GM21529 (cell line): ENCODE results near the gene TRAPPC3L.

ENCODE experiments used
- ATAC-seq: cut with Tn5 transposase; IDR thresholded peaks from one replicate; pipeline ENCODE4 v1.9.1; 2021; ENCODE audit not compliant: unreplicated experiment

Gene TRAPPC3L

DNA sequence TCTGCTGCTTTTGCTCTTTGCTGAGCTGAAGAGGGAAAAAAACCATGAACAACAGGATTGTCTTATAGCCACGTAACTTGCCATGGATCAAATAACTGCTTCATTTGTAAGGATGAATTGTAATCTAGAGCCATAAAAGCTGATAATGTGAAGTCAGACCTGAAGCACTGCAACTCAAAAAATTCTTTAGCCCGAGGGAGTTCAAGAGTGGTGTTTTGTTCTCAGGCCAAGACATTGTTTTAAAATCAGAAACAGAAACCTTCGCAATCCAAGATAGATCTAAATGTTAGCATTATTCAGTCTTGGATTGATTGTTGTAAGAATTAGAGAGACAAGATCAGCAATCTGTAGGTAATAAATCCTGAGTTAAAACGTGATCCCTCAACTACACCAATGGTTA, at the start of gene TRAPPC3L:
TRAPPC3L (minus strand) TSS at position 34 of the 400 bp plus-strand sequence. CDS start 170 bp downstream, outside the sequence.
- ATAC-seq: no peak

DNA sequence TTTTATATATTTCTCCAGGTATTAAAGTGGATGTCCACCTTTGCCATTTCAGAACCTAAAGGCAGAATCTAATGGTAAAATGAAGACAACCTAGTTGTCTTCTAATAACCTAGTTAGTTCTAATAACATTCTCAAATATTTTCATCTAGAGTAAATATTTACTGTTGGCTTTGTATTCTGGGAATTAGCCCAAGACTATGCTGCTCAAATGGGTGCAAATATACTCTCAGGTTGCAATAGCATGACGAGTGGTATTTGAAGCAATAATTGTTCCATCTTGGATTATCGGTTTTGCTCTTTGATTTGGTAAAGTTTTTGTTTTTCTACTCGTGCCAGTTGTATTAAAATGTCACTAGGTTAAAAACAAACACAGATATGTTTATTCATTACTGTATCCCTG, 49.8 kb upstream of the TRAPPC3L start:
- no peak for ATAC-seq

DNA sequence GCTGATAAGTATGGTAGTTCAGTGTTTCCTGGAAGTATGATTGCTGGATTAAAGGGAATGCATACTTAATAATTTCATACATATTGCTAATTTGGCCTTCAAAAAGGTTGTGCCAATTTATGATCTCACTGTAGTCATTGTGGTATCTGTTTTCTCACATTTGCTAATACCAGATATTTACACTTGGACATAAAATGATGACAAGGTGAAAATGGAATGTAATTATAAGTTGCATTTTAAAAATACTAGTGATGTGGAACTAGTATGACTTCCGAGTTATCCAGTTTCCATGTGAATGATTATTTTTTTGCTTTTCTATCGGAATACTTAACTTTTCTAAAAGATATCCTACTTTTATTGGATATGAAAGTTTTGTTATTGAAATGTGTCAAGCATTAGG, 41.3 kb upstream of the TRAPPC3L start:
- no peak for ATAC-seq

DNA sequence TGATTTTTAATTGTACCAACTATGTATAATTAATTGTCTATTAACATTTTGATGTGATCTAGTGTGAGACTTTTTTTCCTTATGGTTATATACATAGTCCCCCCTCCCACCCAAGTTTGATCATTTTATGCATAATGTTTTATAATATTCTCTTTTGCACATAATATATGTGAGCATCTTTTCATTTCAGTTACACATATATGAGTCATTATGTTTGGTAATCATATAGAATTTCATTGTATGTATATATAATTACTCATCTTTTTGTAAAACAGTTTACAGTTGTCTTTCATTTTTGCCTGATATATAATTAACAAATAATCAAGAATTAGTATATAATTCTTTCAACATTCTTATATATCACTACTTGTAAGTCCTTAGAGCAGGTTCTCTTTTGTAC, 40.8 kb upstream of the TRAPPC3L start:
- ATAC-seq: no peak

DNA sequence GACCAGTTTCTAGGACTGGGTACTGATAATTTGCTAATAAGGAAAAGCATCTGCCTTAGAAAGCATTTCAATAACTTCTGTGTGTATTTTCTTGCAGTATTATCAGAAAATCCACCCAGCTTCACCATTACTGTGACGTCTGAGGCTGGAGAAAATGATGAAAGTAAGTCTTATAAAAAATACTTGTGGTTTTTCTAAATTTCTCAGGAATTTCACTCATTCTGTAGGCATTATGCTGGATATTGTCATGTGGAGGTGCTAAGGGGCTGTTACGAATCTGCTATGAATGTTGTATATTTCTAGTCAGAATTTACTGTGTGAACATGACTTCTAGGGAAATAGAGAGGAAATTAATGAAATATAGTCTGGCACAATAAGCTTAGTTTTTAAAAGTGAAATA, 34.7 kb upstream of the TRAPPC3L start:
- no peak for ATAC-seq

DNA sequence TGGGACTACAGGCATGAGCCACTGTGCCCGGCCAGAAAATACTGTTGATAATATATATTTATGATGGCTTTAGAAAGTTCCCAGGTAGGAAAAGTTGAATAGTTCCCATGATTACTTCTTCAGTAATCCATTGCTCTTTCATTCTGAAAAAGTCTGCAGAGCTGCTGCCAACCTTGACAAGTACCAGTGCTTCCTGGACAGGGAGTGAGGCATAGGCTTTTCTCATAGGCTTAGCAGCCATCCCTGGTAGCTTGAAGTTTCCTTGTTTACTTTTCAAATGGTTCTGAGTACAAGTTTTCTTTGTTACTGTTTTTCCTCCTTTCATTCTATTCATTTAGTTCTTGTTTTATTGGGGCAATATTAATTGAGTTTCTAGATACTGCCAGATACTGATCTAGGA, 33.7 kb upstream of the TRAPPC3L start:
- ATAC-seq: no peak

DNA sequence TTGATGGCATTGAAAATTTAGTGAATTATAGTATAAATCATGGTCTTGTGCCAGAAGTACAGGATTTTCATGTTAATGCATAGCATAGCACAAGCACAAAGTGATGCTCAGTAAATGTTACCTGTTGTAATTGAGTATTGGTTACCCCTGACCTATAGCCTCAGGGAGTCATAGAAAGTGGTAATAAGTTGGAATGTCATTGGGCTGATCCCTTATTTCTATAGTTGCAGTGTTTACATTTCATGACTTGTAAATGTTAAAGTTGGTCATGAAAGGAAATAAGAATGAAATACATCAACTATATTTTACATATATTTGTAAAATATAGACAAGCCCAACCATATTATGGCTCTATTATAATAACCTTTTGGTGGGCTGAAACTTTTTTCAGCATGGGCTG, 32.9 kb upstream of the TRAPPC3L start:
- no peak for ATAC-seq

DNA sequence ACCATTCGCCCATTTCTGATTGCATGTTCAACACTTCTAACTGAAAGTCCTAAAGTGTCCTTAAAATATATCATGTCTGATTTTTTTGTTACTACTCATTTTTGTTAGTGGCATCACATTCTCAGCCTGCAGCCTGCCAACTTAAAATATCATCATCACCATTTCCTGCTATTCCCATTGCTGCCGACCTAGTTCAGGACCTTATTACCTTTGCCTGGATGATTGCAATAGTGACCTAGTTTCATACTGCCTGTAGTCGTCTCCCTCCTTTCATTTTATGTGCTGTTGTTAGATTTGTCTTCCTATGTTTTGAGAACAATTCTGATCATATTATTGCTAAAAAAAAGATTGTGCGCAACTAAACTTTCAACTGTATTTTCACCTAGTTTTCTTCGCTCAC, 32.0 kb upstream of the TRAPPC3L start:
- ATAC-seq: no peak

DNA sequence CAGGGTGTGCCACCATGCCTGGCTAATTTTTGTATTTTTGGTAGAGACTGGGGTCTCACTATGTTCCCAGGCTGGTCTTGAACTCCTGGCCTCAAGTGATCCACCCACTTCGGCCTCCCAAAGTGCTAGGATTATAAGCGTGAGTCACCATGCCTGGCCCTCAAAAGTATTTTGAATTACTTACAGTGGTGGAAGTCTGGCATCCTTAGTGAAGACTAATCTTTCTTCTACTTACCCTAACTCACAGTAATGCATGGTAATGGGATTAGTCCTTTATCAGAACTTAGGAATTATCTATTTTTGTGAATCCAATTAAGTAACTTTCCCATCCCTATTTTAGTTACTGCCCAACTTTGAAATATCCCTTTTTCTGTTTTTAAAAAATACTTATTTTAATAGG, 29.7 kb upstream of the TRAPPC3L start:
- ATAC-seq: no peak

DNA sequence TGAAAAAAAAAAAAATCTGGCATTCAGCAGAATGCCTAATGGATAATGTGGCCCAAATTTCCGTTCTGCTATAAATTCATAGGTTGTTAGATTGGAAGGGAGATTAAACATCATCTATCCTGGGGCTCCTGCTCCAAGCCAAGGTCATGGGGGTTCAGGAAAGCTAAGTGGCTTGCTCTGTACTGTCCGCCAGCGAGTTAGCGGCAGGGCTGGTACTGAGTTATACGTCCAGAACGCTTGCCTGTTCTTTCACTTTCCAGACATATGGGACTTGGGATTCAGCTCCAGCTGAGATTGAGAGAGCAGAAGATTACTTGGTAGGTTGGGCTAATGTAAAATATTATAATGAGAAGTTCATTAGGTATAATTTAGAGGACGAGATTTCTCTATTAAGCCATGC, 26.7 kb upstream of the TRAPPC3L start:
- ATAC-seq: no peak

DNA sequence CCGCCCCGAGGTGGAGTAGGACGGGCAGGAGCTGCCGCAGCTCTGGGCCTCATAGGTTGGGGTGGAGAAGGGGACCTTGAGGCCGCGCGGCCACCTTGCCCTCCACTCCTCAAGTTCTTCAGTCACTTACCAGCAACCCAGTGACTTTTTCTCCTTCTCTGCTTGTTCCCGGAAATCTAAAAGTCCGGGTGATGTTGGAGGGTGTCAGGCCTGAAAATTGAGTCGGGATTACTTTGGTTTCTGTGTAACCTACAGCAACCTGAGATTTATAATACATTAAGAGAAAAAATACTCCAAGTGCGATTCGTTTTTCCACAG, 26.2 kb upstream of the TRAPPC3L start:
- ATAC-seq: no peak

DNA sequence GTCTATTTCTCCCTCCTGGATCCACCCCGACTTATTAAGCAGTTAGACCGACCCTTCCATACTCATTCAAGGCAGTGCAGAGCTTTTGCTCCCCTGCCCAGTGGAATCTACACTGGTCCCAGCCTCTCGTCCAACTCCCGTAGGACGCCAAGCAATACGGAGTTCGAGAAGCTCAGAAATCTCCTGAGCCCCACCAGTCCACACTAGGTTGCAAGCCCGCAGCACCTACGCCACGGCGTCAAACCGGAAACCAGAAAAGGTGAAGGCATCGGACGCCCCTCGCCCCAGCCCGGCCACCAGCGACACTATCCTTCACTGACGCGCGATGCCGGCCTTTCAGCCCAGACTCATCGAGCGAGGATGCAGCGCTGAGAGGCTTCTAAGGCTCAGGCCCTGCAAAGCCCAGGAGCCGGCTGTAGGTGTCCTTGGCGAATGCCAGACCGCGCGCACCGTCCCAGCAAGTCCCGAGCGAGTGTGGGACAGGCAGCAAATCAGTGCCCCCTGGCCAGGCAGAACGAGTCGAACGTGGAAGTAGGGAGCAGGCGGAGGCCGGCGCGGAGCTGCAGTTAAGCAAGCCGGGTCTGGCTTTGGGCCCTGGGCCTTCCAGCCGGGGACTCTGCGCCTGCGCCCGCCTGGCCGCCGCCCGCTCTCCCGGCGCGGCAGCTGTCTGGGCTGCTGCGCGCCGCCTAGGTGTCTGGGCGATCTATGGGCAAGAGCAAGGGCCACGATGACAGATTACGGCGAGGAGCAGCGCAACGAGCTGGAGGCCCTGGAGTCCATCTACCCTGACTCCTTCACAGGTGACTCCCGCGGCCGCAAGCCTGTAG, 25.6 kb upstream of the TRAPPC3L start, which contains the start of gene RWDD1:
RWDD1 (plus strand) TSS at position 649 of the 827 bp plus-strand sequence; CDS start at position 728, 79 bp downstream.
- peak; percentile 92 for ATAC-seq

DNA sequence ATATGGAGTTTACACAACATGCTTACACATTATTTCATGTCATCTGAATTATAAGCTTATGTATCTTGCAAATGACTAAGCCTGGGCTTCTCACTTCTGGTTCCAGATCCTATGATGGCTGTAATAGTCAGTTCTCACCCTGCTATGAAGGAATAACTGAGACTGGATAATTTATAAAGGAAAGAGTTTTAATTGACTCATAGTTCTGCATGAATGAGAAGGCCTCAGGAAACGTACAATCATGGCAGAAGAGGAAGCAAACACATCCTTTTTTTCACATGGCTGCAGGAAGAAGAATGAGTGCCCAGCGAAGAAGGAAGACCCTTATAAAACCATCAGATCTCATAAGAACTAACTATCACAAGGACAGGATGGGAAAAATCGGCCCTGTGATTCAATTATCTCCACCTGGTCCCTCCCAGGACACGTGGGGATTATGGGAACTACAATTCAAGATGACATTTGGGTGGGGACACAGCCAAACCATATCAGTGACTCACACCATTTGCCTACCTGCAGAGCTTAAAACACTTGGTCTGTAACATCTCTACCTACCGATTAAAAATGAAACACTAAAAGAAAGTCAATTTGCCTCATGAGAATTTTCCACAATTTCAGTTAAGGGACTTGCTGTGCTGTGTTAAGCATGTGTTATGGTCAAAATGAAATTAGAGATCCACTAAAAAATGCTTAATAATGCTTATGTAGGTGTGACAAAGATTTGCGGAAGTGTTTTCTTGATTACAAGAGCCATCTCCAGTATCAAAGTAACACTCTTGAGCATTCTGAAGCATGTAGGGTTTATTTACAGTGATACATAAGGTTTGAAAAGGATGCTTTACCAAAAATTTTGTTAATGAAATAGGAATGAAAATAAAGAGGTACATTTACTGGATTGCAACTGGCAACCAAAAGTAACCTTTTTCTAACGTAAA, 23.6 kb upstream of the TRAPPC3L start:
- ATAC-seq: no peak

DNA sequence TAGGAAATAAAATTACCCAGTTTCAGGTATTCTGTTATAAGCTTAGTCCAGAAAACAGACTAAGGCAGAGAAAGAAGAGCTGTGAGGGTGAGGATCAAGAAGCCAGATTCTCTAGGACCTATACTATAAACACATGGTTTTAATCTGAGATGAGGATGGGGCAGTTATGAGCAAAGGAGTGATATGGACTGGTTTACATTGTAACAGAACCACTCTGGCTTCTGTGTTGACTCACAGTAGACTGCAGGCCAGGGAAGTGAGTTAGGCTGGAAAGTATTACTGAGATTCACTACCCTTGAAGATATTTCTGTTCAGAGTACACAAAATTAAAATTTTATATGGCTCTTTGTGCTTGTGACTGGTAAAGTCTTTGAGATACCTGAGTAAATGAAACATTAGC, 22.6 kb upstream of the TRAPPC3L start:
- ATAC-seq: no peak

DNA sequence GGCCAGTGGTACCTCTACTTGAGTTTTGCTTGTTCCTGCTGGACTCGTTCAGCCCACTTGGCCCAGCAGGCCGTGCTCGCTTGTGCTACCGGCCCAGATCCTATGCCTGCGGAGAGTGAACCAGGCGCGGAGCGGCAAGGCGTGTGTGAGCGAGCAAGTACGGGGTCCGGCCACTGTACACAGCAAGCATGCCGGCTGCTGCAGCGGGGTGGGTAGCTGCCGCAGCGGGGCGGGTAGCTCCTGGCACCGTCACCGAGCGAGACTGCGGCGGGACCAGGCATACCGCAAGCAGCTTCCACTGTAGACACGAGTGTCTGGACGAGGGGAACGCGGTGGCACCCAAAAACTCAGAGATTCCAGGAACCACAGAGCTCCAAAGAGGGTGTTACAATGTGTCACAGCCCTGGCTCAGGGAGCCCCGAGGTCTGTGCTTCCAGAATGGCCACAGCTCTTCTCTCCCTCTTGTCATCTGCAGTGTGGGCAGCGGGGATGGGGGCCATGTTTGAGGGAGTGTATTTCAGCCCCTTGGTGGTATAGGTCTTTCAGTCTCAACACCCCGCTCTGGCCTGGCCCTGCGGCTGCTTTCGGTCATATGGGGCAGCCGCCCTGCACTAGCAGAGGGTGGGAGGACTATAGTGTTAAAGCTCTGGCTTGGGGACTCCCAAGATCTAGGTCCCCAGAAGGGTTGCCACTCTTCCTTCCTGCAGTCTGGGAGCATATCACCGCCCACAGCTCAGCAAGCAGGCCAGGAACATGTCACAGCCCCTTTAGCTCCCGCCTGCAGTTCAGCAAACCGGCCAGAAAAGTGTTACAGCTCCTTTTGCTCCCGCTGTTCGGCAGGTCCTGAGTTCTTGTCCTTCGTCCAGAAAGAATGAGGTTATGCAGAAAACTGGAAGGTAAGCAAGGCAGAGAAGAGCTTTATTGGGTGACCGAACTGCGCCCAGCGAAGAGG, 19.7 kb upstream of the TRAPPC3L start:
- no peak for ATAC-seq

DNA sequence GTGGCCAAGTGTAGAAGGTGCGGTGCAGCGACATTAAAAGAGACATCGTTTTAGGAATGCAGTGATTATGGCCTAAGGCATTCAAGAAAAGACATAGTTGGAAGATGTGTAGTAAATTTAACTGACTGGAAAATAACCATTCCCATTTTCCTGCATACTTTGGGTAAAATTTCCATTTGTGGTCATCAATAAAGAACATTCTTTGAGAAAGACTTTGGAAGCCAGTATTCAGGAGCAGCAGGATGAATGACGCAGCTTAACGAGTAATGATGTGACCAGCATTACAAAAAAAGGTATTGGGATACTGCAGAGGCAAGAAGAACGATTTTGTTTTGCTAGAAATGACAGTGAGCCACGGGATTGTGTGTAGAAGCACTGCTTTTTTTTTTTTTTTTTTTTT, 18.8 kb upstream of the TRAPPC3L start:
- no peak for ATAC-seq

DNA sequence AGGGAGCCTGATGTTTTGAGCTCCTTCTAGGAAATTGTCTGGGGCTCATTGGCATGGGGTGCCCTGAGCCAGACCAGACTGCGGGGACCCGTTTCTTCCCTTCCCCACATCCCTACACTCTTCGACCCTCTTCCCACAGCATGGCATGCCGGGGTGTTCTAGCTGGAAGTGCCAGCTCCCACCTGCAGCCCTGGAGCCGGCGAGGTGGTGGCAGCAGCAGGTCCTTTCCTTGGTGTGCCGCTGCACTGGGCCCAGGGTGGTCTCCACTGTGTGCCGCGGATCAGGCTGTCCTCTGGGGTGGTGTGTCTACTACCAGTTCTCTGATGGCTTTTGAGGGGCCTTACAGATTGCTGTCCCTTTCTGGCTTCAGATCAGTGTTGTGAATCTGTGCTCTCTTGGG, 18.3 kb upstream of the TRAPPC3L start:
- no peak for ATAC-seq

DNA sequence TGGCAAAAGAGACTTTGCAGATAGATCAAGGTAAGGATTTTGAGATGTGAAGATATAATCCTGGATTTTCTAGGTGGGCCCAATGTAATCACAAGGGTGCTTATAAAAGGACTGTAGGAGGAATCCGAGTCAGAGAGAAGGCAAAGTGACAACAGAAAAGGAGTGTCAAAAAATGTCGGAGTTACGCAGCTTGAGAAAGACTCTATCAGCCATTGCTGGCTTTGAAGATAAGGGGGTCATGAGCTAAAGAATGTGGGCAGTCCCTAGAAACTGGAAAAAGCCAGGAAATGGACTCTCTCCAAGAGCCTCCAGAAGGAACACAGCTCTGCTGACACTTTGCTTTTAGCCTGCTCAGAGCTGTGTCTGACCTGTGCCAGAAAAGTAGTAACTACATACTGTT, 17.1 kb upstream of the TRAPPC3L start:
- ATAC-seq: no peak

DNA sequence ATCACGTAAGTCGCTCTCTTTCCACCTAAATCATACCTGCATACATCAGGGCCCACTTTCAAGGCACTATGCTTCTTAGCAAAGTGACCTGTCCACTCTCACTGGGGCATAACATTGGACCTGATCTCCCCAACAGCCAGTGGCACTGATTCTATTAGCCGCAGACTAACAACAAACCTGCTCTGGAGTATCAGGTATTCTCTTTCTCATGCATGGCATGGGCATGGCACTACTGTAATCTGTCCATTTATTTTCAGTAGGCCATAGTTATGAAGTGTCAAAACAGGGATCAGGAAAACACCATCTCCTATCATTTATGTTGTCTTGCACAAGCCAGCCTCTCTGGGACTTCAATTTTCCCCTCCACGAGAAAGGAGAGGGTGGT, 16.5 kb upstream of the TRAPPC3L start:
- no peak for ATAC-seq

DNA sequence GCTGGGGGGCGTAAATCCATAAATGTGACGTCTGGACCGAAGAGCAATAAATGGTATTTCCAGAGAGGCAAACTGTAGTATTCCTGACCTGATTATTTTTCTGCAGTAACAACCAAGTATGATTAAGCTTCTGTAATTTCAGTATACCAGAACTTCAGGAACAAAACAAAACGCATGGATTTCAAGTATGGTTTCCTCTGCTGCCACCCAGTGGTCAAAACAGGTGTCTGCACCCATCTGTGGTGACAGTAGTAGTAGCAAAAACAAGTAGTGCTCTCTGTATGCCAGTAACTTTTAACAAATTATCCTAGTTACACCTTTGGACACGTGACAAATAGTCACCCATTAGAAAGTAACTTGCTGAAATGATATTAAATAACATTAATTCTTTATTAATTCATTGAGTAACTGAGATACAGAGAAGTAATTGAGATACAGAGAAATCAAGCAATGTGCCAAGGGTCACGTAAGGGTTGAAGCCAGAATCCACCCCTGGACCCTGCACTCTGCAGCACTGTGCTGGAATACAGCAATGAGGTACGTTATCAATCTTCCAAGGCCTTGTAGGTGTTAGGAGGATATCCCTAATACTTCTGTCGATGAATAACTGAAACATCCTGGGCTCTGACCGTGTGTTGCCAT, 16.0 kb upstream of the TRAPPC3L start:
- ATAC-seq: peak; percentile 67
